WTC11 (cell line): ENCODE results near the gene HAGHL. TPM values are rescaled to one million over a fixed set of nuclear protein-coding genes. Genes with fewer than 3 reads are reported as not detected.

Experiments used
- ATAC-seq: fragments of 200-7000 bp; cut with Tn5 transposase; 2 replicates; pipeline ENCODE4 v1.10.0; 2021; ENCODE audit warnings: mild to moderate bottlenecking, moderate library complexity
- CTCF ChIA-PET: fragments of 300-600 bp; sonication (Branson Sonifier 250); formaldehyde crosslinking; loops from one replicate; lab custom pipeline; 2021; ENCODE audit warnings: antibody characterized with exemption; lab: Charles Lee
- POLR2A ChIA-PET: fragments of 350-600 bp; sonication (Branson Sonifier 250); formaldehyde crosslinking; loops from one replicate; lab custom pipeline; 2021; ENCODE audit warnings: antibody characterized with exemption; lab: Charles Lee
- DNase-seq: peaks from one replicate; pipeline ENCODE4 v3.0.0; 2021; ENCODE audit warnings: low spot score
- H3K27ac Mint-ChIP-seq: 2 replicates; pipeline ENCODE4 v1.8.0; 2021; ENCODE audit warnings: mixed read lengths
- H3K27me3 Mint-ChIP-seq: 2 replicates; pipeline ENCODE4 v1.8.0; 2021; ENCODE audit warnings: low read depth, mild to moderate bottlenecking, moderate library complexity, mixed read lengths
- H3K36me3 Mint-ChIP-seq: 2 replicates; pipeline ENCODE4 v1.8.0; 2021; ENCODE audit warnings: mixed read lengths
- H3K4me1 Mint-ChIP-seq: 2 replicates; pipeline ENCODE4 v1.8.0; 2022; ENCODE audit warnings: mixed read lengths
- H3K4me3 Mint-ChIP-seq: 2 replicates; pipeline ENCODE4 v1.8.0; 2021; ENCODE audit warnings: mild to moderate bottlenecking, moderate library complexity, mixed read lengths
- H3K9me3 Mint-ChIP-seq: 2 replicates; pipeline ENCODE4 v1.8.0; 2021; ENCODE audit warnings: mixed read lengths
- ARID4B ChIP-seq: sonication (generic); formaldehyde crosslinking; IDR thresholded peaks from 2 replicates; pipeline ENCODE4 v1.8.0; 2023; ENCODE audit warnings: missing genetic modification reagents, mild to moderate bottlenecking, borderline replicate concordance
- ATF2 ChIP-seq: sonication (generic); formaldehyde crosslinking; IDR thresholded peaks from 2 replicates; pipeline ENCODE4 v1.8.1; 2022; ENCODE audit warnings: low read depth, missing genetic modification reagents, borderline replicate concordance
- CBFB ChIP-seq: sonication (generic); formaldehyde crosslinking; IDR thresholded peaks from 2 replicates; pipeline ENCODE4 v1.8.1; 2022; ENCODE audit warnings: mild to moderate bottlenecking, low read depth, missing genetic modification reagents
- CDX4 ChIP-seq: fragments of 250-450 bp; sonication (Bioruptor Pico); IDR thresholded peaks from 2 replicates; pipeline ENCODE4 v1.9.0; 2021; ENCODE audit warnings: moderate library complexity, mild to moderate bottlenecking, inconsistent platforms, borderline replicate concordance
- CREM ChIP-seq: sonication (generic); formaldehyde crosslinking; IDR thresholded peaks from 2 replicates; pipeline ENCODE4 v1.8.1; 2022; ENCODE audit warnings: mild to moderate bottlenecking, missing genetic modification reagents, moderate library complexity
- EMX1 ChIP-seq: fragments of 250-450 bp; sonication (Bioruptor Pico); IDR thresholded peaks from 2 replicates; pipeline ENCODE4 v1.8.0; 2021; ENCODE audit warnings: mild to moderate bottlenecking
- FOXP1 ChIP-seq: sonication (generic); formaldehyde crosslinking; IDR thresholded peaks from 2 replicates; pipeline ENCODE4 v1.8.0; 2022; ENCODE audit warnings: missing genetic modification reagents, mild to moderate bottlenecking, moderate library complexity, borderline replicate concordance
- NFE2L1 ChIP-seq: sonication (generic); formaldehyde crosslinking; IDR thresholded peaks from 2 replicates; pipeline ENCODE4 v1.8.1; 2023; ENCODE audit warnings: missing genetic modification reagents
- NR1H2 ChIP-seq: sonication (generic); formaldehyde crosslinking; IDR thresholded peaks from 2 replicates; pipeline ENCODE4 v1.9.0; 2021; ENCODE audit warnings: mild to moderate bottlenecking, moderate library complexity, missing genetic modification reagents
- PRRX2 ChIP-seq: fragments of 250-450 bp; sonication (Bioruptor Pico); IDR thresholded peaks from 2 replicates; pipeline ENCODE4 v1.8.0; 2021; ENCODE audit warnings: mild to moderate bottlenecking
- RELA ChIP-seq: sonication (generic); formaldehyde crosslinking; IDR thresholded peaks from 2 replicates; pipeline ENCODE4 v1.8.1; 2022; ENCODE audit warnings: missing genetic modification reagents, mild to moderate bottlenecking, borderline replicate concordance
- SMAD4 ChIP-seq: sonication (generic); formaldehyde crosslinking; IDR thresholded peaks from 2 replicates; pipeline ENCODE4 v1.8.0; 2022; ENCODE audit warnings: mild to moderate bottlenecking, missing genetic modification reagents
- TCF7 ChIP-seq: sonication (generic); formaldehyde crosslinking; IDR thresholded peaks from 2 replicates; pipeline ENCODE4 v1.8.0; 2022; ENCODE audit warnings: mild to moderate bottlenecking, low read depth, missing genetic modification reagents, moderate library complexity
- TP53 ChIP-seq: sonication (generic); formaldehyde crosslinking; IDR thresholded peaks from 2 replicates; pipeline ENCODE4 v1.8.1; 2023; ENCODE audit warnings: mild to moderate bottlenecking, missing genetic modification reagents
- ZNF138 ChIP-seq: sonication (generic); formaldehyde crosslinking; conservative IDR thresholded peaks from 2 replicates; pipeline ENCODE4 v1.8.1; 2022; ENCODE audit warnings: mild to moderate bottlenecking, moderate library complexity, missing genetic modification reagents
- ZNF219 ChIP-seq: sonication (generic); formaldehyde crosslinking; IDR thresholded peaks from 2 replicates; pipeline ENCODE4 v1.8.0; 2023; ENCODE audit warnings: missing genetic modification reagents, mild to moderate bottlenecking, borderline replicate concordance
- ZNF232 ChIP-seq: sonication (generic); formaldehyde crosslinking; IDR thresholded peaks from 2 replicates; pipeline ENCODE4 v1.8.0; 2022; ENCODE audit warnings: mild to moderate bottlenecking, missing genetic modification reagents
- ZNF423 ChIP-seq: fragments of 250-450 bp; sonication (Bioruptor Pico); IDR thresholded peaks from 2 replicates; pipeline ENCODE4 v2.1.2; 2022; ENCODE audit warnings: mild to moderate bottlenecking, moderate library complexity
- ZNF512 ChIP-seq: sonication (generic); formaldehyde crosslinking; IDR thresholded peaks from 2 replicates; pipeline ENCODE4 v1.8.1; 2022; ENCODE audit warnings: missing genetic modification reagents, borderline replicate concordance
- total RNA-seq: library from RNA; stranded (reverse); gene quantifications from 3 replicates; pipeline ENCODE4 v1.2.3, GENCODE V29; 2021

Gene HAGHL
- total RNA-seq, 1 experiment from 2014 or later = 41.7 TPM

GRCh38 chr16:763369-764183 is 36.7 kb downstream of the HAGHL start (continued):
- no peak for TF ChIP-seq ZNF512 (CRISPR knock-in tag)

GRCh38 chr16:764184-764750 is 37.4 kb downstream of the HAGHL start:
- Mint-ChIP-seq H3K9me3 (no peaks in the 10 kb centered on the region), H3K27me3 (no peaks in the 10 kb centered on the region), H3K4me3 (no peak overlapping the region), H3K4me1 (no peaks in the 10 kb centered on the region), H3K36me3 (no peaks in the 10 kb centered on the region), H3K27ac (no peak overlapping the region)
- ATAC-seq = no peak
- TF ChIP-seq TCF7 (CRISPR knock-in tag) = no peak
- no peak for TF ChIP-seq NR1H2 (CRISPR knock-in tag)
- TF ChIP-seq EMX1 = no peak
- TF ChIP-seq CDX4 (CRISPR knock-in tag) = no peak
- TF ChIP-seq CREM (CRISPR knock-in tag) = no peak
- no peak for TF ChIP-seq NFE2L1
- TF ChIP-seq ZNF138 (CRISPR knock-in tag) = no peak
- TF ChIP-seq TP53 (CRISPR knock-in tag) = no peak
- no peak for TF ChIP-seq ZNF219 (CRISPR knock-in tag)
- no peak for DNase-seq
- ChIA-PET CTCF (interaction anchor here (1.4 kb wide), 1 partner anchor 20 kb away, joined by 4 read pairs; no protein-coding TSS in a partner anchor), POLR2A (no interaction called here)

GRCh38 chr16:764848-765487 is 38.1 kb downstream of the HAGHL start:
- H3K27me3 Mint-ChIP-seq = no peaks in the 10 kb centered on the region
- H3K27ac Mint-ChIP-seq = no peak overlapping the region
- ATAC-seq = no peak
- H3K9me3 Mint-ChIP-seq = no peaks in the 10 kb centered on the region
- no peak overlapping the region for H3K4me3 Mint-ChIP-seq
- no peaks in the 10 kb centered on the region for H3K4me1 Mint-ChIP-seq
- POLR2A ChIA-PET = no interaction called here
- no peaks in the 10 kb centered on the region for H3K36me3 Mint-ChIP-seq
- CTCF ChIA-PET = no interaction called here
- DNase-seq = no peak
- TF ChIP-seq RELA (CRISPR knock-in tag) = no peak
- no peak for TF ChIP-seq PRRX2 (CRISPR knock-in tag)
- no peak for TF ChIP-seq ATF2
- TF ChIP-seq ARID4B (CRISPR knock-in tag) = no peak
- TF ChIP-seq ZNF232 (CRISPR knock-in tag) = no peak
- no peak for TF ChIP-seq SMAD4 (CRISPR knock-in tag)
- no peak for TF ChIP-seq FOXP1 (CRISPR knock-in tag)
- no peak for TF ChIP-seq ZNF423 (CRISPR knock-in tag)
- no peak for TF ChIP-seq CBFB (CRISPR knock-in tag)
